ENCODE data around the gene ZSCAN5B. TPM values are rescaled to one million over a fixed set of nuclear protein-coding genes. Genes with fewer than 3 reads are reported as not detected.
A peak's percentile ranks its signal among the peaks of the same experiment; 100 is the strongest.

Gene ZSCAN5B
- total and polyA plus RNA-seq, 2 of the 13 experiments (the other 11 are each of a cell fraction or from before 2014, with no cell fraction given) = not detected

DNA sequence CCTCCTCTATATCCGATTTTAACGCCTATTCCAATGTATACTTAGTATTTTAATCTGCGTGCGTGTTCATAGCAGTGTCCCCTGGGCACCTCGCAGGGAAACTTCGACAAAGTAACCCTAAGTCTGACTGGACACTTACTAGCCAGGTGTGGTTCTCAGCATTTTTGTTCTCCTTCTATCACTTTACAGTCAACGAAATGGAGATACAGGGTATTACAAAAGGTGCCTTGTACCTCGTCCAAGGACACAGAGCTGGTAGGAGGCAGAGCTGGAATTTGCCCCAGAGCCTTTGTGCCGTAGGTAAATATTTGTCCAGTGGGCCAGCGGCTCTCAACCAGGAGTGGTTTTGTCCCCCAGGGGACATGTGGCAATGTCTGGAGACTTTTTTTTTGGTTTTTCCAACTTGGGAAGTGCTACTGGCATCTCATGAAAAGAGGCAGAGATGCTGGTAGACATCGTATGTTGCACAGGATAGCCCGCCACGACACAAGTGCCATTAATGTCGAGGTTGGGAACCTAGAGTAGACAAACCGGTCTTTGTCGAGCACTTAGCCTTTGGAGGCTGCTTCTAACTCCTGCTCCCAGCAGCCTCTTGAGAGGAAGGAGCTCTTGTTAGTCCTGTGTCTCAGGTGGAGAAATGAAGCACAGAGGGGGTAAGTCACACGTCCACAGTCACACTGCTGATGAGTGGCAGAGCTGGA is 55.3 kb downstream of the ZSCAN5B start (continued):
- TF ChIP-seq, protein P1, sequence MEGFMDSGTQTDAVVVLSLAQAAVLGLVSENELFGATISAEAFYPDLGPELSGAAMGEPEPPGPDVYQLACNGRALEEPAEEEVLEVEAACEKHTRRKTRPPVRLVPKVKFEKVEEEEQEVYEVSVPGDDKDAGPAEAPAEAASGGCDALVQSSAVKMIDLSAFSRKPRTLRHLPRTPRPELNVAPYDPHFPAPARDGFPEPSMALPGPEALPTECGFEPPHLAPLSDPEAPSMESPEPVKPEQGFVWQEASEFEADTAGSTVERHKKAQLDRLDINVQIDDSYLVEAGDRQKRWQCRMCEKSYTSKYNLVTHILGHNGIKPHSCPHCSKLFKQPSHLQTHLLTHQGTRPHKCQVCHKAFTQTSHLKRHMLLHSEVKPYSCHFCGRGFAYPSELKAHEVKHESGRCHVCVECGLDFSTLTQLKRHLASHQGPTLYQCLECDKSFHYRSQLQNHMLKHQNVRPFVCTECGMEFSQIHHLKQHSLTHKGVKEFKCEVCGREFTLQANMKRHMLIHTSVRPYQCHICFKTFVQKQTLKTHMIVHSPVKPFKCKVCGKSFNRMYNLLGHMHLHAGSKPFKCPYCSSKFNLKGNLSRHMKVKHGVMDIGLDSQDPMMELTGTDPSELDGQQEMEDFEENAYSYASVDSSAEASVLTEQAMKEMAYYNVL (CRISPR knock-in tag; IDR thresholded peaks at IDR 0.05; ENCODE audit: borderline replicate concordance) = peak; percentile 70; the same call in 1 of the 2 replicates
- TF ChIP-seq XBP1 (CRISPR knock-in tag; IDR thresholded peaks at IDR 0.05) (no peak), ARNT (IDR thresholded peaks at IDR 0.05) (no peak), SRSF1 (optimal IDR thresholded peaks at IDR 0.05; ENCODE audit: low read depth, low read length) (no peak), NFYB (CRISPR knock-in tag; IDR thresholded peaks at IDR 0.05) (no peak), ZNF230 (CRISPR knock-in tag; IDR thresholded peaks at IDR 0.05) (no peak; the same call in 1 of the 2 replicates), RFXAP (CRISPR knock-in tag; IDR thresholded peaks at IDR 0.05; ENCODE audit: borderline replicate concordance) (no peak), SMARCC2 (IDR thresholded peaks at IDR 0.05) (no peak), MED8 (CRISPR knock-in tag; IDR thresholded peaks at IDR 0.05; ENCODE audit: insufficient replicate concordance) (peak; percentile 60), RFXANK (CRISPR knock-in tag; IDR thresholded peaks at IDR 0.05) (0 out of 2 replicates have a peak, but pooled peaks have one; percentile 24), ZNF567 (CRISPR knock-in tag; IDR thresholded peaks at IDR 0.05; ENCODE audit: borderline replicate concordance) (peak; percentile 66; the same call in 1 of the 2 replicates), ETV6 (CRISPR knock-in tag; conservative IDR thresholded peaks at IDR 0.05) (peak; percentile 90), ZNF17 (CRISPR knock-in tag; IDR thresholded peaks at IDR 0.05) (no peak)
- TF ChIP-seq, protein P2, sequence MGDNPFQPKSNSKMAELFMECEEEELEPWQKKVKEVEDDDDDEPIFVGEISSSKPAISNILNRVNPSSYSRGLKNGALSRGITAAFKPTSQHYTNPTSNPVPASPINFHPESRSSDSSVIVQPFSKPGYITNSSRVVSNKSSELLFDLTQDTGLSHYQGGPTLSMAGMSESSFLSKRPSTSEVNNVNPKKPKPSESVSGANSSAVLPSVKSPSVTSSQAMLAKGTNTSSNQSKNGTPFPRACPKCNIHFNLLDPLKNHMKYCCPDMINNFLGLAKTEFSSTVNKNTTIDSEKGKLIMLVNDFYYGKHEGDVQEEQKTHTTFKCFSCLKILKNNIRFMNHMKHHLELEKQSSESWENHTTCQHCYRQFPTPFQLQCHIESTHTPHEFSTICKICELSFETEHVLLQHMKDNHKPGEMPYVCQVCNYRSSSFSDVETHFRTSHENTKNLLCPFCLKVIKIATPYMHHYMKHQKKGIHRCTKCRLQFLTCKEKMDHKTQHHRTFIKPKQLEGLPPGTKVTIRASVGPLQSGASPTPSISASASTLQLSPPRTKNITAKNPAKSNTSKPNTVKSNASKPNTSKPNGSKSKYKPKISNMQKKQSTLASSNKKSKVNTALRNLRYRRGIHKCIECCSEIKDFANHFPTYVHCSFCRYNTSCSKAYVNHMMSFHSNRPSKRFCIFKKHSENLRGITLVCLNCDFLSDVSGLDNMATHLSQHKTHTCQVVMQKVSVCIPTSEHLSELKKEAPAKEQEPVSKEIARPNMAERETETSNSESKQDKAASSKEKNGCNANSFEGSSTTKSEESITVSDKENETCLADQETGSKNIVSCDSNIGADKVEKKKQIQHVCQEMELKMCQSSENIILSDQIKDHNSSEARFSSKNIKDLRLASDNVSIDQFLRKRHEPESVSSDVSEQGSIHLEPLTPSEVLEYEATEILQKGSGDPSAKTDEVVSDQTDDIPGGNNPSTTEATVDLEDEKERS (CRISPR knock-in tag; IDR thresholded peaks at IDR 0.05) = 0 out of 2 replicates have a peak, but pooled peaks have one; percentile 43
- TF ChIP-seq, protein P3, sequence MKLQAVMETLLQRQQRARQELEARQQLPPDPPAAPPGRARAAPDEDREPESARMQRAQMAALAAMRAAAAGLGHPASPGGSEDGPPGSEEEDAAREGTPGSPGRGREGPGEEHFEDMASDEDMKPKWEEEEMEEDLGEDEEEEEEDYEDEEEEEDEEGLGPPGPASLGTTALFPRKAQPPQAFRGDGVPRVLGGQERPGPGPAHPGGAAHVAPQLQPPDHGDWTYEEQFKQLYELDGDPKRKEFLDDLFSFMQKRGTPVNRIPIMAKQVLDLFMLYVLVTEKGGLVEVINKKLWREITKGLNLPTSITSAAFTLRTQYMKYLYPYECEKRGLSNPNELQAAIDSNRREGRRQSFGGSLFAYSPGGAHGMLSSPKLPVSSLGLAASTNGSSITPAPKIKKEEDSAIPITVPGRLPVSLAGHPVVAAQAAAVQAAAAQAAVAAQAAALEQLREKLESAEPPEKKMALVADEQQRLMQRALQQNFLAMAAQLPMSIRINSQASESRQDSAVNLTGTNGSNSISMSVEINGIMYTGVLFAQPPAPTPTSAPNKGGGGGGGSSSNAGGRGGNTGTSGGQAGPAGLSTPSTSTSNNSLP (IDR thresholded peaks at IDR 0.05; ENCODE audit: low read depth, low read length) = peak; percentile 54; the same call in 1 of the 2 replicates
- TF ChIP-seq, protein P4, sequence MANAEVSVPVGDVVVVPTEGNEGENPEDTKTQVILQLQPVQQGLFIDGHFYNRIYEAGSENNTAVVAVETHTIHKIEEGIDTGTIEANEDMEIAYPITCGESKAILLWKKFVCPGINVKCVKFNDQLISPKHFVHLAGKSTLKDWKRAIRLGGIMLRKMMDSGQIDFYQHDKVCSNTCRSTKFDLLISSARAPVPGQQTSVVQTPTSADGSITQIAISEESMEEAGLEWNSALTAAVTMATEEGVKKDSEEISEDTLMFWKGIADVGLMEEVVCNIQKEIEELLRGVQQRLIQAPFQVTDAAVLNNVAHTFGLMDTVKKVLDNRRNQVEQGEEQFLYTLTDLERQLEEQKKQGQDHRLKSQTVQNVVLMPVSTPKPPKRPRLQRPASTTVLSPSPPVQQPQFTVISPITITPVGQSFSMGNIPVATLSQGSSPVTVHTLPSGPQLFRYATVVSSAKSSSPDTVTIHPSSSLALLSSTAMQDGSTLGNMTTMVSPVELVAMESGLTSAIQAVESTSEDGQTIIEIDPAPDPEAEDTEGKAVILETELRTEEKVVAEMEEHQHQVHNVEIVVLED (CRISPR knock-in tag; IDR thresholded peaks at IDR 0.05; ENCODE audit: borderline replicate concordance) = peak; percentile 15; the same call in 1 of the 2 replicates
